NB4 (cell line): ENCODE results near the gene SPNS3.

Experiments used
- TF ChIP-seq, protein P1 (sequence below): IDR thresholded peaks from one replicate; pipeline ENCODE4 v1.5.1; 2012; ENCODE audit warnings: low read depth, low read length
- TF ChIP-seq, protein P2 (sequence below): IDR thresholded peaks from 2 replicates; pipeline ENCODE4 v1.6.1; 2011; ENCODE audit warnings: low read depth, low read length

- TF ChIP-seq, protein P1, sequence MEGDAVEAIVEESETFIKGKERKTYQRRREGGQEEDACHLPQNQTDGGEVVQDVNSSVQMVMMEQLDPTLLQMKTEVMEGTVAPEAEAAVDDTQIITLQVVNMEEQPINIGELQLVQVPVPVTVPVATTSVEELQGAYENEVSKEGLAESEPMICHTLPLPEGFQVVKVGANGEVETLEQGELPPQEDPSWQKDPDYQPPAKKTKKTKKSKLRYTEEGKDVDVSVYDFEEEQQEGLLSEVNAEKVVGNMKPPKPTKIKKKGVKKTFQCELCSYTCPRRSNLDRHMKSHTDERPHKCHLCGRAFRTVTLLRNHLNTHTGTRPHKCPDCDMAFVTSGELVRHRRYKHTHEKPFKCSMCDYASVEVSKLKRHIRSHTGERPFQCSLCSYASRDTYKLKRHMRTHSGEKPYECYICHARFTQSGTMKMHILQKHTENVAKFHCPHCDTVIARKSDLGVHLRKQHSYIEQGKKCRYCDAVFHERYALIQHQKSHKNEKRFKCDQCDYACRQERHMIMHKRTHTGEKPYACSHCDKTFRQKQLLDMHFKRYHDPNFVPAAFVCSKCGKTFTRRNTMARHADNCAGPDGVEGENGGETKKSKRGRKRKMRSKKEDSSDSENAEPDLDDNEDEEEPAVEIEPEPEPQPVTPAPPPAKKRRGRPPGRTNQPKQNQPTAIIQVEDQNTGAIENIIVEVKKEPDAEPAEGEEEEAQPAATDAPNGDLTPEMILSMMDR = no peak
- TF ChIP-seq, protein P2, sequence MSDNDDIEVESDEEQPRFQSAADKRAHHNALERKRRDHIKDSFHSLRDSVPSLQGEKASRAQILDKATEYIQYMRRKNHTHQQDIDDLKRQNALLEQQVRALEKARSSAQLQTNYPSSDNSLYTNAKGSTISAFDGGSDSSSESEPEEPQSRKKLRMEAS = no peak
These were observed 86.5 kb downstream of the SPNS3 start for GRCh38 chr17:4520060-4520893.
